ENCODE measurements around the gene ZFYVE28.

- TF ChIP-seq CTCF (IDR thresholded peaks at IDR 0.05) (no peak), POLR2A (IDR thresholded peaks at IDR 0.05) (no peak)
These were observed 33.7 kb upstream of the ZFYVE28 start for GRCh38 chr4:2451821-2452785.

All from body of pancreas (tissue), 4 donors.